Peyer's patch (tissue), 4 donors: ENCODE data around the gene FYB1. TPM values are rescaled to one million over a fixed set of nuclear protein-coding genes. Genes with fewer than 3 reads are reported as not detected.
A peak's percentile ranks its signal among the peaks of the same experiment; 100 is the strongest.

ENCODE experiments used
- DNase-seq, 3 donors: peaks; one replicate each; pipeline ENCODE4 v3.0.0-alpha.2; 2017 to 2019
- H3K27ac ChIP-seq, 4 donors: fragments of 200-600 bp; sonication (generic); one replicate each; pipeline ENCODE4 v1.5.1; 2016 to 2019
- H3K27me3 ChIP-seq, 2 donors: fragments of 200-600 bp; sonication (generic); one replicate each; pipeline ENCODE4 v1.5.1; 2019
- H3K36me3 ChIP-seq, 3 donors: fragments of 200-600 bp; sonication (generic); one replicate each; pipeline ENCODE4 v1.5.1; 2016 to 2019
- H3K4me1 ChIP-seq, 4 donors: fragments of 200-600 bp; sonication (generic); one replicate each; pipeline ENCODE4 v1.5.1; 2016 to 2019
- H3K4me3 ChIP-seq, 4 donors: fragments of 200-600 bp; sonication (generic); 1 replicate in 3 of 4; 2 replicates in 1 of 4; pipeline ENCODE4 v1.5.1; 2016 to 2019; ENCODE audit warnings: mild to moderate bottlenecking in 1 of 4
- H3K9me3 ChIP-seq, 4 donors: fragments of 200-600 bp; sonication (generic); one replicate each; pipeline ENCODE4 v1.5.1; 2016 to 2019; ENCODE audit warnings: mild to moderate bottlenecking in 1 of 4
- CTCF ChIP-seq, 6 experiments: fragments of 450-650 bp in 4 of 6; fragments of 200-600 bp in 2 of 6; sonication (generic) in 1 of 6; IDR thresholded peaks; one replicate each; pipeline ENCODE4 v1.5.1; 2017 to 2019; ENCODE audit warnings: antibody characterized with exemption in 6 of 6, mild to moderate bottlenecking in 3 of 6, moderate library complexity in 1 of 6
- POLR2A ChIP-seq, 2 donors: fragments of 450-650 bp; IDR thresholded peaks; one replicate each; pipeline ENCODE4 v1.5.1; 2017; ENCODE audit warnings: antibody characterized with exemption in 2 of 2, mild to moderate bottlenecking in 2 of 2, moderate library complexity in 2 of 2
- total RNA-seq, 4 donors: library from RNA; depleted of rRNA; stranded (reverse); fragments of >200 nt; gene quantifications; one replicate each; pipeline ENCODE4 v1.1.0, GENCODE V29; 2016

FYB1 gene
- total RNA-seq, 4 donors from 2014 or later: 12.1 to 184 (median 17.6) TPM

GRCh38 chr5:39214912-39215709 lies 4.3 kb downstream of the FYB1 start:
- TF ChIP-seq POLR2A (IDR thresholded peaks at IDR 0.05) (no peak), CTCF (IDR thresholded peaks at IDR 0.05) (no peak)
- no peaks in the 10 kb centered on the region for H3K27me3 ChIP-seq
- no peak overlapping the region for H3K4me3 ChIP-seq
- no peaks in the 10 kb centered on the region for H3K9me3 ChIP-seq
- DNase-seq: peak in 2 of 3 donors; percentile 48 to 66
- no peaks in the 10 kb centered on the region for H3K4me1 ChIP-seq
- no peaks in the 10 kb centered on the region for H3K36me3 ChIP-seq
- peak overlapping the region; percentile 8 to 74 (median 37) for H3K27ac ChIP-seq

- Histone ChIP-seq H3K36me3 (no peaks in the 10 kb centered on the region), H3K9me3 (no peaks in the 10 kb centered on the region), H3K27ac (peak overlapping the region; percentile 9 to 74 (median 58)), H3K4me1 (no peaks in the 10 kb centered on the region), H3K27me3 (no peaks in the 10 kb centered on the region), H3K4me3 (no peak overlapping the region)
- DNase-seq: no peak
- TF ChIP-seq CTCF (IDR thresholded peaks at IDR 0.05) (no peak), POLR2A (IDR thresholded peaks at IDR 0.05) (no peak)
Measured at GRCh38 chr5:39213447-39214207, 5.7 kb downstream of the FYB1 start.

- no peak for TF ChIP-seq CTCF (IDR thresholded peaks at IDR 0.05)
- H3K4me1 ChIP-seq: no peaks in the 10 kb centered on the region
- no peaks in the 10 kb centered on the region for H3K27me3 ChIP-seq
- no peaks in the 10 kb centered on the region for H3K36me3 ChIP-seq
- peak overlapping the region; percentile 53 to 74 (median 63) for H3K27ac ChIP-seq
- no peak for DNase-seq
- H3K9me3 ChIP-seq: no peaks in the 10 kb centered on the region
- no peak overlapping the region for H3K4me3 ChIP-seq
Measured at GRCh38 chr5:39211773-39212172, 7.6 kb downstream of the FYB1 start.

GRCh38 chr5:39209924-39210323 lies 9.4 kb downstream of the FYB1 start:
- peak in 2 of 3 donors; percentile 73 to 89 for DNase-seq

GRCh38 chr5:39208471-39208870 lies 10.9 kb downstream of the FYB1 start:
- DNase-seq: no peak
- Histone ChIP-seq H3K27ac (peak overlapping the region; percentile 21 to 74 (median 51)), H3K36me3 (no peaks in the 10 kb centered on the region), H3K4me1 (no peaks in the 10 kb centered on the region), H3K9me3 (no peaks in the 10 kb centered on the region), H3K27me3 (no peaks in the 10 kb centered on the region), H3K4me3 (no peak overlapping the region)
- no peak for TF ChIP-seq CTCF (IDR thresholded peaks at IDR 0.05)
- TF ChIP-seq POLR2A (IDR thresholded peaks at IDR 0.05): no peak

More at GRCh38 chr5:39209924-39210323, 9.4 kb downstream of the FYB1 start:
- H3K27me3 ChIP-seq: no peaks in the 10 kb centered on the region
- no peaks in the 10 kb centered on the region for H3K36me3 ChIP-seq
- TF ChIP-seq POLR2A (IDR thresholded peaks at IDR 0.05): peak in 1 of 2 donors; percentile 37
- no peak for TF ChIP-seq CTCF (IDR thresholded peaks at IDR 0.05)
- H3K4me3 ChIP-seq: no peak overlapping the region
- H3K9me3 ChIP-seq: no peaks in the 10 kb centered on the region
- peak overlapping the region; percentile 53 to 76 (median 65) for H3K27ac ChIP-seq
- H3K4me1 ChIP-seq: no peaks in the 10 kb centered on the region
